T-helper 2 cell (primary cell): ENCODE results near the gene LLPH.

Source experiments
- DNase-seq, 5 experiments: peaks; one replicate each; pipeline versions ENCODE4 v3.0.0 to v3.0.0-alpha.2; 2012 to 2022

The LLPH gene

DNA sequence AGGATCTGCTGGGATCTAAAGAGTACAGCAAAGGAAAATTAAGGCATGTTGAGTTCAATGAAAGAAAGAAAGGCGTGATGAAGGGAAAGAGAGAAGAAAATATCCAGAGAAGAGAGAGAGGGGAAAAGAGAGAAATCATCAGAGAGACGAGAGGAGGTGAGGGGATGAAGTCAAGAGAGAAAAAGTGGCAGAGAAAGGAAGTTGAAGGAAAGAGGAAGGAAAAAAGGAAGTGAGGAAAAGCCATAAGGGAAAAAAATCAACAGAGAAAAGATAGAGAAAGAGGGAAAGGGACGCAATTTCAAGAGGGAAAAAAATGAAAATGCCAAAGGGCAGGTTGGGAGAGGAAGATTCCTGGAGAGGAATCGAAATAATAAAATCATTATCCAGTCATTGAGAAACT, 40.4 kb downstream of the LLPH start:
- no peak for DNase-seq

DNA sequence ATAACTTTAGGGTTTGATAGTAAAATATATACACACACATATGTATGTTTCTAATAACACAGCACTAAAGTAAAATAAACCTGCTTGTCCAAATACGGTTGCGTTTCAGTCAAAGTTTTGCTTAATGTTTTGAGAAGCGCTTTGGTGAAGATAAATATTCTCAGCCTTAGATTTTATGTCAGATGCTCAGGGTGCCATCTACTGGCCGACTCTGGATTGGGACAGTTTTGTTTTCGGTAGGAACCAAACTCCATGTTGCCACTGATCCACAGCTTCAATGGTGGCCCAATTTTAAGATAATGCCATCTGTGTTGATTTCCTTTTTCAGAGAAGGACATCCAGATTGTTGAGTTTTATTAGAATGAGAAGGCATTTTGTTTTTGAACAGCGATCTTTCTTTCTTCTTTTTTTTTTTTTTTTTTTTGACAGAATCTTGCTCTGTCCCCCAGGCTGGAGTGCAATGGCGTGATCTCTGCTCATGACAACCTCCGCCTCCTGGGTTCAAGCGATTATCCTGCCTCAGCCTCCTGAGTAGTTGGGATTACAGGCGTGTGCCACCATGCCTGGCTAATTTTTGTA, 43.1 kb downstream of the LLPH start:
- DNase-seq = peak in 2 of 5 experiments; percentile 21 to 47

DNA sequence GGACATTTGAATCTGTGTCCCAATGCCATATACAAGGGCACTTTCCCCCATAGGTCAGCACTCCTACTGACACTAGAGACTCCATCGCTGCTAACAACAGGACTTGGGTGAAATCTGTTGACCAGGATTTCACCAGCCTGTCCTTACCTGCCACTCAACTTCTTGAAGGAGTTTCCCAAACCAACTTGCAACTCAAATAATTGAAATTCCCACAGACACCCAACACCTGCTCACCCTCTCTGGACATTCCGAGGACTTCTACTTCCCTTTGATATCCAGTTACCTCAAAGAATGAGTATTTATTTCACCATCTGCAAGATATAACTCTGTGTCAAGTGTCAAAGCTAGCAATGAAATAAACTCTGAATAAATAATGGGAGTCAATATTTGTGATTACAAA, 44.6 kb downstream of the LLPH start:
- no peak for DNase-seq

DNA sequence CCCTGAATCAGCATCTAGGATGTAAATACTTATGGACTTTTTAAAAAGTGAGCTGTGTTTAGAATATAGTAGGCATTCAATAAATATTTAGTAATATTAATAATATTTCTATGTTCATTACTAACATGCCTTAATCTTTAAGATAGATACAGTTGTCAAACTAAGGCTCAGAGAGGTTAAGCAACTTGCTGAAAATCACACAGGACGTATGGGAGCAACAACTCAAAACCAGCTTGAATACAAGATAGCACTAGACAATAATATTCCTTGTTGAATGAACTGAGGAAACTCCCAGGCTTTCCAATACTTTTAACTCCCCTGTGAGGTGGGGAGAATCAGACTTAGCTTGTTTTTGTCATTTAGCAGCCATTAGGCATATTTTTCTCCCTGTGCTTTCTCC, 45.3 kb downstream of the LLPH start:
- DNase-seq = no peak

DNA sequence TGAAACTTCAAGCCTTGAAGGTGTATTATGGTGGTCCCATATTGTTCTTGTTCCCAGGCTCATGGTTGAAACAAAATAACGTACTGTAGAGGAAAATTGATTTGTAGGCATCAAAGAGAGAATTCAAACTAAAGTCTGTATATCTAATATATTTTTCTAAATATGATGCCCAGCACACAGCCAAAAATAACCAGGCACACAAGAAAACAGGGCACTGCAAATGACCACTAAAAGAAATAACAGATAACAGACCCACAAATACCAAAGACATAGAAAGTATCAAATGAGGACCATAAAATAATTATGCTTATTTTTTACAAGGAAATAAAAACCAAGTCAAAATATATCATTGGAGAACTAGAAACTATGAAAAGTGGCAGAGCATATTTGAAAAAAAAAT, 46.8 kb downstream of the LLPH start:
- DNase-seq = no peak

DNA sequence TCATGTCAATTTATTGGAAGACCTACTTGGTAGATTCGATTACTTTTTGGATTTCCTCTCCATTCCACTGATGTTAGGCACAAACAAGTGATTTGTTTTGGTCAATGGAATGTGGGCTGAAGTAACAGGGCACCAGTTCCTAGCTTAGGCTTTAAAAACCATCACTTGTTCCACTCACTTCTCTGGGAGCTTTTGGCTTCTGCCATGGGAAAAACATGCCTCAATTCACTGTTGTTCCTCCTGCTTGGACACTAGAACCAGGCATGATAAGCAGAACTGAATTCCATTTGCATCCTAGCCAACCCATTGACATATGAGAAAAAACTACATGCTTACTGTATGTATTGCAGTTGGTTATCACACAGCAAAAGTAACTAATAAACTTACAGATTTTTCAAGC, 47.8 kb downstream of the LLPH start:
- no peak for DNase-seq

DNA sequence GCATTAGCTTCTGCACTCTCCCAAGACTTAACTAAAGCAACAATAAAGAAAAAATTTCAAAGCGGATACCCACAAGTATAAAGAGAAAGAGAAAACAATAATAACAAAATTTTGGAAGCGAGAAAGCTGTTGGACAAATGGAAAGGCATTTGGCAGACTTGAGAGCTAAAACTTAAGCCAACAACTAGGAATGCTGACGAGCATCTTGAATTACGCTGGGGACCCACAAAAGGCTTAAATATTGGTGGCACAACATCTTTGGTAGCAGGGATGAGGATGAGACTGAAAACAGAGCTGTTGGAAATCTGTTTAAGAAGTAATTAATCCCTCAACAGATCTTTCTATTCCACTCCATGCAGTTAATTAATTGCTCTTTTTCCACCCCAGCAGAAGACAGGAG, 49.8 kb downstream of the LLPH start:
- no peak for DNase-seq

DNA sequence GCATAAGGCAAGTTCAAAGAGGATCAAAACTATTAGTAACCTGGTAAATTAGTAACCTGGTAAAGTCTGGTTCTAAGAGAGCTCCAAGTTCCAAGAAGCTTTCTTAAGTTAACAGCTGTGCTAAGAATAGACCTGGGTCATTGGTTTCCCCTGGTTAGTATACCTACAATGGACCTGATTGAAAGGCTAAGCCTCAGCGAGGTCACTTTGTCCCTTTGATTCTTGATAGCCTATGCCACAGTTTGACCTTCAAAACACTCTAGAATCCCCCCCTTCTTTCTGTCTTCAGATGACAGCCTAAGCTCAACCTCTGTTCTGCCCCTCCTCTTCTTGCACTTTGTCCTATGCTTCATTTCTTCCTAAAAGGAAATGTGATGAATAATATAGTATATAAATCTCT, 53.0 kb downstream of the LLPH start:
- DNase-seq = no peak

DNA sequence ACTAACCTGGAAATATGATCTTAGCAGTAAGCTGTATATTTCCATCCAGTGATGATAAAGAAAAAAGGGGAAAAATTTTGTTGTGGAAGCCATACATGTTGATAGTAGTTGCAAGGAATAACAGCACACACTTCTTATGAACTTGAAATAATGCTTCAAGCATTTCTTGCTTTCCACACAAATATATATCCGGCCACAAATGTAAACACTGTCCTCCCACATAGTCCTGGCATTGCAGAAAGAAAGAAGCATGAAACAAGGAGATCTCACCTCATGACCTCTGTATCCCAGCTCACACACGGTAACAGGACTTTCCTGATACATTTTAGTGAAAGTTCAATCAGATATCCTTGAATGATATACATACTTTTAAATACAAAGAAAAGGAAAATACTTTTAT, 56.0 kb downstream of the LLPH start:
- DNase-seq = no peak

DNA sequence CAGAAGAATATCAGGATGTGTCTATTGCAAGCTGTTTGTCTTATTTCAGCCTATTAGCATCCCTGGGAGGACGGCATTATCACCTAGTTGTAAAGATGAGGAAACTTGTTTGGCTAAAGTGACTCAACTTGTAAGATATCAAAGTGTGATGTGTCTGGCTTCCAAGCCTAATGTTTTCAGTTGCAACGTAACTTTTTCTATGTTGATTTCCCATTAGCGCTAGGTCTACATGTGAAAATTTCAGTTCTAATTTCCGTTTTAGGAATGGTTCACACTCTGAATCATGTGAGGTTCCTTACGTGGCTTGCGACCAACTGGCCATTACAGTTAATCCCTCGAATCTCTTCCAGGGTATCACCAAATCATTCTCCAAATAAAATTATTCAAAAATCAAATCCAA, 58.0 kb downstream of the LLPH start:
- DNase-seq = no peak

DNA sequence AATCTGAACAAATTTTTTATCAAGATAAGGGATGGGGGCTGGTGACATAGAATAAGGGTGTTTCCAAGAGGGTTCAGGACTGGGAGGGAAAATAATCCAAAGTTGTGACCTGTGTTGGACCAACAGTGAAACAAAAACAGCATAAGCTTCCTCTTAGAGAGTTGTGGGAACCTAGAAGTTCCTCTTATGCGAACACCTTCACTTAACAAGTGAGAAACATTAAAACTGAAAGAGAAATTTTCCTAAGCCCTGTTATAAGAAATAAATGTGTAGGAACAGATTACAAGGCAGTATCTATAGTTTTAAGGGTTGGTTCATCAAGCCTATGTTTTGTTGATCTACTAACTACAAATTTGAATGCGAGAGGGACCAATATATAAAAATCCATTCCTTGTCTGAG, 58.4 kb downstream of the LLPH start:
- no peak for DNase-seq

DNA sequence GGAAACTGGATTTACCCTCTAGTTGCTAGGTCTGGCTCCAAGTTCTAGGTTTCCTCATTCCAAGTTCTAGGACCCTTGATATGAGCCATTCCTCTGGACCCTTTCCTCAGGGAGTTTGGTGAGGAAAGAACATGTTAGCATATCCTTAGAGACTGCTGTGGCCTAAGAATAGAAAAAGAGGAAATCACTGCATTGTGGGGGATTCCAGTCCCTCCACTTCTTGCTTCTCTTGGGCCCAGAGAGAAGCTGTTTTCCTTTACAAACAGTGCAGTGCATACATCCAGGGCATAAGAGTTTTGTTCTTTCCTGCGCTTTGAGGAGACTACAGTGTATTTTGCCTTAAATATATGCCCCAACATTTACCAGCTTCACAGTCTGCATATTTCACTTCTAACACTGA, 59.0 kb downstream of the LLPH start:
- DNase-seq = no peak

DNA sequence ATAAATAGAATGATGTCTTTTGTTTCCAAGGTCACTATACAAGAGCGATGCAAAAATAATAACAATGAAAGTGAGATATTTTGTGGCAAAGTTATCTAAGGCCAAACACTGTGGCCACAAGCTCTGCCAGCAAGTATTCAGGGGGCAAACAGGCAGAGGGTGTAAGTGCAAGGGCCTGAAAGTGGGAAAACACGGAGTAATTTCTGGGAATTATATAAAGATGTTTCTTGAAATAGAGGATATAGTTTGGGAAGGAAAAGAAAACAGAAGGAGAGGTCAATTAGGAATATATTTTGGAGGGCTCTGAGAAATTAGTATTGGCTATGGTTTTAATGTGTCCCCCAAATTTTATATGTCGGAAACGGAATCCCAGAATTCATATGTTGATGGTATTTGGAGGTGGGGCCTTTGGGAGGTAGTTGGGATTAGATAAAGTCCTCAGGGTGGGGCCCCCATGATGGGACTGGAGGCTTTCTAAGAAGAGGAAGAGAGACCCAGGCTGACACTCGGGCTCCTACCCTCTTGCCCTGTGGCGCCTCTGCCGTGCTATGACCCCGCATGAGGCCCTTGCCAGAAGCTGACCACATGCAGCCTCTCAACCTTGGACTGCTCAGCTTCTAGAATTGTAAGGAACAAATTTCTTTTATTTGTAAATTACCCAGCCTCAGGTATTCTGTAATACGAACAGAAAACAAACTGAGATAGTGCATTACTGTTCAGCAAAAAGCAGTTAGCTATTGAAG, 60.0 kb downstream of the LLPH start:
- DNase-seq = no peak

DNA sequence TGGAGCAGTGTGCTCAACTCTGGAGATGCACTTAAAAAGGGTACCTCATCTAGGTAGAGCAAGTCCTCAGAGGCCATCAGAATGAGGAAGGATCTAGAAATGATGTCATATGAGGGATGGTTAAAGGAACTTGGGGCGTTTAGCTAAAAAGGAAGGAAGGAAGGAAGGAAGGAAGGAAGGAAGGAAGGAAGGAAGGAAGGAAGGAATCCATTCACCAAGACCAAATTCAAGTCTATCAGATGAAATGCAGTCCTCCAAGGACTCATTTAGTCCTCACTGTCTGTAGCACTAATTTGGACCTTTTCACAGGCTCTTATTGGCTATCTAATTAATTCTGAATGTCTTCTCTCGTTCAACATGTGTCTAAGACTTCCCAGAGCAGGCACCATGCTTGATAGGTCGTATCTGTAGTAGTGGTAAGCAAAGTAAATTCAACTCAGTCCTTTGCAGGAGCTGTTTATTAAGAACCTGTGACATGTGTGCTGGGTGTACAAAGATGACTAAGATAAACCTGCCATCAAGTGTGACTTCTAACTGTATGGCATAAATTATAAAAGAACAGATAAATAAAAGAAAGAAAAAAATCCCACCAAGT, 63.5 kb downstream of the LLPH start:
- no peak for DNase-seq
